Measurements from ENCODE around the gene ROBO1.
"Not testable (repeated sequence)": the region's sequence is repeated elsewhere in the genome, so short reads cannot be mapped to it uniquely, and the experiment has no call there.

ROBO1 gene

GRCh38 chr3:78908236-78908635, 859.6 kb downstream of the ROBO1 start:
- DNase-seq (ENCODE audit: low spot score): no peak

DNA sequence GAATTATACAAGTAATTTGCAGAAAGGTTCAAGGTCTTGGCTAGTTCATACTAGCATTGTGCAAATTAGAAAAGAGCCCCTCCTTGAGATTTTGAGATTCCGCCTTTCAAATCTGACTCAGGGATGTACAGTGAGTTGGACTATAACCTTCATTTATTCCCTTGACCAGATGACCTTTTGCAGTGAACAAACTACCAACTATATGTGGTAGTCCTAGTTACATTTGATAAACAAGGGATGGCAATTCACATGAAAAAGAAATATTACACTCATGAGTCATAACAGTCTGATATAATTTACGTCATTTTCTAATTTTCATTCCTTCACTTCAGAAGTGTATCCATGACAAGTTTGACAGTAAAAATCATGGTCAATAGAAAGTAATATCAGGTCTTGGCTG, 860.4 kb downstream of the ROBO1 start:
- DNase-seq (ENCODE audit: low spot score): no peak

GRCh38 chr3:78906930-78907329, 860.9 kb downstream of the ROBO1 start:
- DNase-seq (ENCODE audit: low spot score): no peak

DNA sequence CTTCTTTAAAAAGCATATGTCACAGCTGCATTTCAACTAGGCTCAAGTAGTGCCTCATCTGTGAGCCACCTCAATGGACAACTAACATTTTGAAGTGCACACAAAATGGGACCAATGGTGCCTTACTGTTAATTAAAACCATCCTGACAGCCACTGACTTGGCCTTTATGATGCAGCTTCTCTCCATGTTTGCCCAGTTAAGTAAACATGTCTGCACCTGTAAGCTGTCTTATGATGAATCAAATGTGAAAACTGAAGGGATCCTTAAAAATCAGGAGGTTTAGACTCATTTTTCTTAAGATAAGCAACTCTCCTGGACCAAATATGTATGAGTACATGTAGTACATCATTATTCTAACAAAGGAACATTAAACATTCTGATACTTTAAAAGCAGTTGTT, 861.6 kb downstream of the ROBO1 start:
- DNase-seq (ENCODE audit: low spot score): no peak

DNA sequence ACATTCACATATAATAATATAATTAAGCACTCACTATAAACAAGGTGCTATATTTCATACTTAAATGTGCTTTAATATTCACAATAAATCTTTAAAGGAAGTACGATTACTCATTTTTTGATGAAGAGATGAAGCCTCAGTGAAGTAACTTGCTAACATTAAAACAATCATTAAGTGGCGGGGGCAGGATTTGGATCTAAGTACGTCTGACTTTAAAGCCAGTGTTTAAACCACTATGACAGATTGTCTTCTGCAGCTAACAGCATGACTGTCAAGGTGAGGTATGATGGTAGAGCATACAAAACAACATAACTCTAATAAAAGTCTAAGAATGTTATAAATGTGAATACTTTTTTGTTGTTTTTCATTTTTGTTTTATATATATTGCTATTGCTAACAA, 862.1 kb downstream of the ROBO1 start:
- DNase-seq (ENCODE audit: low spot score): no peak

DNA sequence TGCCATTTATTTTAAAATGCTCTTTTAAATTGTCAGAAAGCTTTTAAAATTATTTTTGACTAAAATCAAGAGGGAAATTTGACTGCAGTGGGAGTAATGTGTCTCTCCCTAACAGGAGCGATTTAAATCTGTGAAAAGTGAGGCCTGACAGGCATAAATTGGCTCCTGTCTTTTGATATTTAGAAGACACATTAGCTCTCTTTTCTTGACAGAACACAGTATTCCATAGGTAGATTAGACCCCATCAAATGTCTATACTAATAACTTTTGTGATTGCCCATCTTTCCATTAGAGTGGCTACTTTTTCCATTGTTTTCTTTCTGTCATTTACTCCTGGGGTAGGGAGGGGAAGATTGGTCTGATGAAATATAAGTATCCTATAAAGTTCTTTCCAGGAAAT, 866.3 kb downstream of the ROBO1 start:
- no peak for DNase-seq (ENCODE audit: low spot score)

DNA sequence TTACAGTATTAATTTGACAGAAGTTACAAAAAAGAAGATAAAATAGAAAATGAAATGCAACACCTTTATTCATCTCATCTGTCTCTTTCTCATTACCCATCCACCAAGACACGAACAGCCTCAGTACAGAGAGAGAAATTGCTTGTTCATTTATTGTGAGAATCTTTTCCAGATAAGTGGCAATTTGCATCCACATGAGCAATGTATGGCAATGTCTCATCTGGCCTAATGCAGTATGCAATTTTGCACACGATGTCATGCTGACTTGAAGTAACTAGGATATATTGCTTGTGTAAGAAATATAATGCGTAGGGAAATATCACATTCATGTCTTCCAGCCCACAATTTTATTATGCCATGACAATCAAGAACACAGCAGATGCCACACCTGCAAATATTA, 866.9 kb downstream of the ROBO1 start:
- no peak for DNase-seq (ENCODE audit: low spot score)

DNA sequence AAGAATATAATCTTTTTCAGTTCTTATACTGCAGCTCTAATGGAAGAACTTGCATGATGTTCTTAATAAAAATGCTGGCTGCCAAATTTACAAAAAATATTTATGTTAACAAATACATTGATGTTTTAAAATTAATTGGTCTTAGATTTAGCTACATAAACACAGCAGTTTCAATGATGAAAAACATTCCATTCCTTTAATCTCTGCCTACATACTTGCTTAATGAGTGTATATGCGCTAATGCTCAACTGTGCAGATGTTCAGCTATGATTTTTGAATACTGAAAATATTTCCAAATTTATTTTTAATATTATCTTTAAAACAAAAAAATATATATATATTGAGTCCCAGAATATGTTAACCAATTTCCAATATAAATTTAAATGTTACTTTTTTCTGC, 867.4 kb downstream of the ROBO1 start:
- DNase-seq (ENCODE audit: low spot score): no peak

DNA sequence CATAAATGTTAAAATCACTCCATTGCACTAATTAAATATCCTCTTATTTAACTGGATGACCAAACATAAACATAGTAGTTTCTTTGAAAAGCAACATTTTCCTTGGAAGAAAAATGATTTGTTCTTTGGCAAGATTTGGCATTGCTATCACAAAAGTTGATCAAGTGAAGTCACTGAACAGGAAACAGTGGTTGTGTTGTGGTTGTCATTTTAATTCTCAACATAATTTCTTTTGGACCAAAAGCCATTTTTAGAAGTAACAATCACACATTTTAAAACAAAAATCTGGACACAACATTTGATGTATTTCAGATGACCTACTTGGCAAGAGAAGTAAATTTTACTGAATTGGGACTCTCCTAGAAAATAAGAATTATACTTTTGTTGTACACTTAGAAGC, 872.3 kb downstream of the ROBO1 start:
- no peak for DNase-seq (ENCODE audit: low spot score)

- DNase-seq (ENCODE audit: low spot score): no peak
These were observed 873.0 kb downstream of the ROBO1 start for GRCh38 chr3:78894787-78895186.

DNA sequence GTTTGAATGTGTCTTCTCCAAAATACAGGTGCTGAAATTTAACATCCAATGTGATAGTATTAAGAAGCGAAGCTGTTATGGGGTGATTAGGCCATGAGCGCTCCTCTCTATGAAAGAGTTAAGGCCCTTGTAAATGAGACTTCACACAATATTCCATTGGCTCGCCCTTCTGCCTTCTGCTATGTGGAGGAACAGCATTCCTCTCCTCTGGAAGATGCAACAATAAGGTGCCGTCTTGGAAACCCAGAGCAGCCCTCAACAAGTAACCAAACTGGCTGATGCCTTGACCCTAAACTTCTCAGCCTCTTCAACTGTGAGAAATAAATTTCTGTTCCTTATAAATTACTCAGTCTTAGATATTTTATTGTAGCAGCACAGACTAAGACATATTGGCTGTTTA, 874.6 kb downstream of the ROBO1 start:
- no peak for DNase-seq (ENCODE audit: low spot score)

DNA sequence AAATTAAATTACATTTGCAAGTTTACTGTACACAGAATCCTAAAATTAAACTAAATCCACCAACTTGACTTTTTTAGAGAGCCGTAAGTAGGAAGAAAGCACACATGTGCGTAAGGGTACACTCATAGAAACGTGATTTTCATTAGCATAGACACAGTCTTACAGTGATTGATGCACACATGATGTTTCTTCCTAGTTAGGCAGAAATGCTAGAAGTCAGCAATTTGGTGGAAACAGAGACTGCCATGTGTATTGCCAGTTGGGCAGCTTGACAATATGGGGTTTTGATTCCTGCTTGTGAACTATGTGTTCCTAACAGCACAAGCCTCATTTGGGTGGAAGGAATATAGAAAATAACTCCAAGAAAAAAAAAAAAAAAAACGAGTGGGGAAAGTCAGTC, 878.5 kb downstream of the ROBO1 start:
- DNase-seq (ENCODE audit: low spot score): no peak

- no peak for DNase-seq (ENCODE audit: low spot score)
These were observed 879.2 kb downstream of the ROBO1 start for GRCh38 chr3:78888635-78889034.

- no peak for DNase-seq (ENCODE audit: low spot score)
These were observed 880.2 kb downstream of the ROBO1 start for GRCh38 chr3:78887547-78888011.

- no peak for DNase-seq (ENCODE audit: low spot score)
These were observed 880.8 kb downstream of the ROBO1 start for GRCh38 chr3:78887029-78887428.

- DNase-seq (ENCODE audit: low spot score): not testable (repeated sequence)
These were observed 883.2 kb downstream of the ROBO1 start for GRCh38 chr3:78884567-78884966.

GRCh38 chr3:78882251-78882650, 885.5 kb downstream of the ROBO1 start:
- DNase-seq (ENCODE audit: low spot score): no peak

GRCh38 chr3:78881501-78881900, 886.3 kb downstream of the ROBO1 start:
- no peak for DNase-seq (ENCODE audit: low spot score)

- DNase-seq (ENCODE audit: low spot score): no peak
These were observed 887.0 kb downstream of the ROBO1 start for GRCh38 chr3:78880603-78881461.

DNA sequence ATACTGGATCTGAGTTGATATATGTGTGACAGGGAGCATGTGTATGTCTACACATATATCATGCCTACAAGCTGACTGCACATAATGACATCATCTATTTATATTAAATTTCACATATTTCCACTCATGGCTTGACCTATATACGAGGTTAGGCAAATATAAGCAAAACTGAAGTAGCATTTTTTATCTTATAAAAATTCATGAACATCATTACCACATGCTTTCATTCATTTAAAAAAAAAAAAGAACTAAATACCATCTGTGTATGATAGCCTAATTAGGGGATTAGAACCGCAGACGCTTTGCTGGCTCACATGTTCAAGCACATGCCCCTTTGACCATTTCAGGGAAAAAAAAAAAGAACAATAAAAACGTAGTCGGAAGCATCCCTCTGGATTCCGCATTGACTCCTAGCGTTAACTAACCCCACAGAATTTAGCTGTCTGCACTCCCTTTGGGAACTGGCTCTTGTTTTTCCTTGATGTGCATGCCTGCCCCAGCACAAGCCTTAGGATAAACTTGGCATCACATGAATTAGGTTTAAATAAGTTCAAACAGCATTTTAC, 888.4 kb downstream of the ROBO1 start:
- no peak for DNase-seq (ENCODE audit: low spot score)

GRCh38 chr3:78878789-78879188, 889.0 kb downstream of the ROBO1 start:
- DNase-seq (ENCODE audit: low spot score): no peak

DNA sequence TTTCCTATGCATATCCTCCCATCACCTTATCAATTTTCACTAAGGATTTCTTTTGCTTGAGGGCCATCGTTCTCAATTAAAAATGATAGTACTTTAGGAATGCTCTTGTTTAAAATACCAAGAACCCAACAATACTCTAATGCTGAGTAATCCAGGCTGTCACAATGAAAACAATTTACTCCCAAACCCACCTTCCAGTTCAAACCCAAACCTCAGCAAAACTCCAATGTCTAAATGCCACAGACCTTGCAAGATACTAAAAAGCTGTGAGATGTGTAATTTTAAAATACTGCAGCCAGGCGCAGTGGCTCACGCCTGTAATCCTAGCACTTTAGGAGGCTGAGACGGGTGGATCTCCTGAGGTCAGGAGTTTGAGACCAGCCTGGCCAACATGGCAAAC, 889.8 kb downstream of the ROBO1 start:
- DNase-seq (ENCODE audit: low spot score): no peak

DNA sequence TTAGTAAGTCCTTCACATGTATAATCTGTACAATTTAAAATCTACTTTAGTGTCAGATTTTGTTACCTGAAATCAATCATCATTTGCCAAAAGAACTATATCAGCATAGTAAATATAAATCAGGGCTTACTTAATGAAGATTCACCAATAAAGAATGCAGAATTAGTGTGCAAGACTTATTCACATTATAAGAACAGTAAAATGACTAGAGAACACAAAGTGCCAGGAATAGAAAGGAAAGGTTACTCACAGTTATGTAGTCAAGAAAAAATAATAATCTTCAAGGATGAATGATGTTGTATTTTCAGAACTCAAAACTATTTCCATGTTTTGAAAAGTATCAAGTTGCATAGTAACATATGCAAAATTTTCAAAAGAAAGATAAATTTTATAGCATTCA, 891.9 kb downstream of the ROBO1 start:
- no peak for DNase-seq (ENCODE audit: low spot score)

- DNase-seq (ENCODE audit: low spot score): no peak
These were observed 892.4 kb downstream of the ROBO1 start for GRCh38 chr3:78875436-78875835.

Data from LoVo (cell line).